SU-DHL-6 (cell line): ENCODE data around the gene TRAPPC2L.

ENCODE experiments used
- EZH2phosphoT487 ChIP-seq: fragments of 200-600 bp; sonication (generic), shearing (Covaris generic); conservative IDR thresholded peaks from 2 replicates; pipeline ENCODE4 v1.6.1; 2018; ENCODE audit warnings: mild to moderate bottlenecking, antibody characterized with exemption, low read length, moderate library complexity, mixed read lengths
- TF ChIP-seq, protein P1 (sequence below): fragments of 200-600 bp; sonication (generic); IDR thresholded peaks from one replicate; pipeline ENCODE4 v1.5.1; 2017; ENCODE audit warnings: antibody characterized with exemption, mild to moderate bottlenecking, low read length, moderate library complexity; ENCODE audit not compliant: insufficient read depth, poor library complexity, severe bottlenecking

DNA sequence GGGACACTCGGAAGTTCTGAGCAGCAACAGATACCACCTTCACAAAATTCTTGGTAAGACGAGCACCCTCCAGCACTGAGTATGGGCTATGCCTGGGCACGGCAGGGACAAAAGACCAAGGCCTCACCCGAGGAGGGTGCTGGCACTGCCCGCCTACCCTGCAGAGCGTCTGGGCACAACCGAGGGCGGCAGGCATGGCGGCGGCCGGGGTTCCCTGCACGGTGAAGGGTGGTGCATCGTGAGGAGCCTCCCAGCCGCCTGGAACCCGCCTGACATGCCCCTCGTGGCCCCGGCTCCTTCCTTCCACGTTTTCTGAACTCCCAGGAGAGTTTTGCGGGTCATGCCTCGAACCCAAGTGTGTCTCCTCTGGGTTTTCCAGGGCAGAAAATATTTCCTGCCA, 19.1 kb upstream of the TRAPPC2L start:
- TF ChIP-seq, protein P1, sequence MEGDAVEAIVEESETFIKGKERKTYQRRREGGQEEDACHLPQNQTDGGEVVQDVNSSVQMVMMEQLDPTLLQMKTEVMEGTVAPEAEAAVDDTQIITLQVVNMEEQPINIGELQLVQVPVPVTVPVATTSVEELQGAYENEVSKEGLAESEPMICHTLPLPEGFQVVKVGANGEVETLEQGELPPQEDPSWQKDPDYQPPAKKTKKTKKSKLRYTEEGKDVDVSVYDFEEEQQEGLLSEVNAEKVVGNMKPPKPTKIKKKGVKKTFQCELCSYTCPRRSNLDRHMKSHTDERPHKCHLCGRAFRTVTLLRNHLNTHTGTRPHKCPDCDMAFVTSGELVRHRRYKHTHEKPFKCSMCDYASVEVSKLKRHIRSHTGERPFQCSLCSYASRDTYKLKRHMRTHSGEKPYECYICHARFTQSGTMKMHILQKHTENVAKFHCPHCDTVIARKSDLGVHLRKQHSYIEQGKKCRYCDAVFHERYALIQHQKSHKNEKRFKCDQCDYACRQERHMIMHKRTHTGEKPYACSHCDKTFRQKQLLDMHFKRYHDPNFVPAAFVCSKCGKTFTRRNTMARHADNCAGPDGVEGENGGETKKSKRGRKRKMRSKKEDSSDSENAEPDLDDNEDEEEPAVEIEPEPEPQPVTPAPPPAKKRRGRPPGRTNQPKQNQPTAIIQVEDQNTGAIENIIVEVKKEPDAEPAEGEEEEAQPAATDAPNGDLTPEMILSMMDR, result no peak
- TF ChIP-seq EZH2phosphoT487, result no peak
